Esophagus muscularis mucosa (tissue), 4 donors: ENCODE measurements around the gene PKNOX1. TPM values are rescaled to one million over a fixed set of nuclear protein-coding genes. Genes with fewer than 3 reads are reported as not detected.
"Not testable (repeated sequence)": the region's sequence is repeated elsewhere in the genome, so short reads cannot be mapped to it uniquely, and the experiment has no call there.

ENCODE experiments used
- DNase-seq: peaks from one replicate; pipeline ENCODE4 v3.0.0-alpha.2; 2017; ENCODE audit errors: extremely low spot score
- H3K27ac ChIP-seq, 4 donors: fragments of 200-600 bp; sonication (generic); replicated peaks in 1 of 4; 1 replicate in 3 of 4; 2 replicates in 1 of 4; pipeline ENCODE4 v1.5.1; 2016 to 2019; ENCODE audit warnings: mild to moderate bottlenecking in 1 of 4
- H3K27me3 ChIP-seq, 4 donors: fragments of 200-600 bp; sonication (generic); one replicate each; pipeline versions ENCODE4 v1.5.1 to v1.6.0; 2016 to 2019
- H3K36me3 ChIP-seq, 4 donors: fragments of 200-600 bp; sonication (generic); one replicate each; pipeline ENCODE4 v1.5.1; 2016 to 2019
- H3K4me1 ChIP-seq, 4 donors: fragments of 200-600 bp; sonication (generic); one replicate each; pipeline ENCODE4 v1.5.1; 2016 to 2019
- H3K4me3 ChIP-seq, 4 donors: fragments of 200-600 bp; sonication (generic); 1 replicate in 2 of 4; 2 replicates in 2 of 4; pipeline ENCODE4 v1.5.1; 2016 to 2019; ENCODE audit warnings: mild to moderate bottlenecking in 4 of 4, moderate library complexity in 1 of 4
- H3K9me3 ChIP-seq, 4 donors: fragments of 200-600 bp; sonication (generic); 1 replicate in 3 of 4; 2 replicates in 1 of 4; pipeline ENCODE4 v1.5.1; 2016 to 2019
- CTCF ChIP-seq, 3 experiments: fragments of 200-600 bp in 2 of 3; fragments of 450-650 bp in 1 of 3; sonication (generic) in 2 of 3; IDR thresholded peaks; one replicate each; pipeline ENCODE4 v1.5.1; 2017 to 2019; ENCODE audit warnings: antibody characterized with exemption in 3 of 3, mild to moderate bottlenecking in 2 of 3, moderate library complexity in 1 of 3
- EP300 ChIP-seq: sonication (generic); formaldehyde crosslinking; IDR thresholded peaks from one replicate; pipeline ENCODE4 v1.6.1; 2017; ENCODE audit warnings: antibody characterized with exemption
- POLR2A ChIP-seq: fragments of 450-650 bp; IDR thresholded peaks from one replicate; pipeline ENCODE4 v1.6.1; 2017; ENCODE audit warnings: antibody characterized with exemption, moderate library complexity, mild to moderate bottlenecking, low read depth
- POLR2AphosphoS5 ChIP-seq, 2 donors: sonication (generic); formaldehyde crosslinking; IDR thresholded peaks; one replicate each; pipeline ENCODE4 v1.6.1; 2017; ENCODE audit warnings: antibody characterized with exemption in 2 of 2
- WGBS: methylation state at CpG from one replicate; pipeline ENCODE4 v1.1.5; 2018; 5-methylcytosine and 5-hydroxymethylcytosine counted together
- intact Hi-C: fragments of 100-400 bp; cut with DNase I; formaldehyde crosslinking; loops from one replicate; pipeline ENCODE4 v1.15.1; 2023
- total RNA-seq, 4 donors: library from RNA; depleted of rRNA; stranded (reverse); fragments of >200 nt; gene quantifications; one replicate each; pipeline versions ENCODE4 v1.1.0 to v1.2.1, GENCODE V29; 2016

PKNOX1 gene
- total RNA-seq, 4 donors from 2014 or later = 10.3 to 18.7 (median 14.3) TPM

- no peak for TF ChIP-seq POLR2AphosphoS5 (IDR thresholded peaks at IDR 0.05)
- TF ChIP-seq EP300 = no peak
- TF ChIP-seq POLR2A = no peak
- TF ChIP-seq CTCF (IDR thresholded peaks at IDR 0.05) = no peak
- H3K27me3 ChIP-seq = no peaks in the 10 kb centered on the region
- no peaks in the 10 kb centered on the region for H3K4me1 ChIP-seq
- no peak for DNase-seq
- WGBS = 84% methylated on average over 13 of the region's 13 CpGs
- intact Hi-C loops = no loop called here
- H3K36me3 ChIP-seq = no peaks in the 10 kb centered on the region
- H3K27ac ChIP-seq = no peak overlapping the region
- no peak overlapping the region for H3K4me3 ChIP-seq
- no peaks in the 10 kb centered on the region for H3K9me3 ChIP-seq
Measured at GRCh38 chr21:42931560-42932235, 42.7 kb upstream of the PKNOX1 start.

- H3K9me3 ChIP-seq, H3K27me3 ChIP-seq, DNase-seq, H3K27ac ChIP-seq, intact Hi-C loops, H3K36me3 ChIP-seq, H3K4me3 ChIP-seq, H3K4me1 ChIP-seq: not testable (repeated sequence)
- WGBS = 95% methylated on average over 16 of the region's 16 CpGs
Measured at GRCh38 chr21:42932378-42933136, 41.8 kb upstream of the PKNOX1 start.

GRCh38 chr21:42933137-42933970 lies 41.0 kb upstream of the PKNOX1 start:
- WGBS = 72% methylated on average over 9 of the region's 9 CpGs
- H3K27ac ChIP-seq, H3K9me3 ChIP-seq, H3K4me3 ChIP-seq, DNase-seq, H3K4me1 ChIP-seq, H3K27me3 ChIP-seq, intact Hi-C loops, H3K36me3 ChIP-seq: not testable (repeated sequence)

- H3K9me3 ChIP-seq = not testable (repeated sequence)
Measured at GRCh38 chr21:42933973-42934372, 40.4 kb upstream of the PKNOX1 start.

GRCh38 chr21:42936360-42936759 lies 38.0 kb upstream of the PKNOX1 start:
- intact Hi-C loops, H3K27me3 ChIP-seq, H3K9me3 ChIP-seq, H3K4me3 ChIP-seq, H3K36me3 ChIP-seq, DNase-seq, H3K27ac ChIP-seq: not testable (repeated sequence)
- 96% methylated on average over 5 of the region's 5 CpGs for WGBS
- H3K4me1 ChIP-seq = peaks cover 0 to 21% (median 13%) of the 10 kb centered on the region in 4 donors

More at GRCh38 chr21:42933973-42934372, 40.4 kb upstream of the PKNOX1 start:
- H3K27me3 ChIP-seq, intact Hi-C loops, H3K4me1 ChIP-seq, DNase-seq, H3K36me3 ChIP-seq, H3K27ac ChIP-seq, H3K4me3 ChIP-seq: not testable (repeated sequence)
- 97% methylated on average over 12 of the region's 12 CpGs for WGBS

GRCh38 chr21:42937034-42937940 lies 37.1 kb upstream of the PKNOX1 start:
- peaks cover 0 to 21% (median 13%) of the 10 kb centered on the region in 4 donors for H3K4me1 ChIP-seq
- H3K36me3 ChIP-seq, intact Hi-C loops, H3K27me3 ChIP-seq, DNase-seq, H3K9me3 ChIP-seq, H3K27ac ChIP-seq, H3K4me3 ChIP-seq: not testable (repeated sequence)
- 79% methylated on average over 16 of the region's 16 CpGs for WGBS
